ENCODE measurements around the gene SH3D21. TPM values are rescaled to one million over a fixed set of nuclear protein-coding genes. Genes with fewer than 3 reads are reported as not detected.
A peak's percentile ranks its signal among the peaks of the same experiment; 100 is the strongest.

SH3D21 gene
- total RNA-seq, 4 donors from 2014 or later, result 10.7 to 25.1 (median 16.9) TPM

DNA sequence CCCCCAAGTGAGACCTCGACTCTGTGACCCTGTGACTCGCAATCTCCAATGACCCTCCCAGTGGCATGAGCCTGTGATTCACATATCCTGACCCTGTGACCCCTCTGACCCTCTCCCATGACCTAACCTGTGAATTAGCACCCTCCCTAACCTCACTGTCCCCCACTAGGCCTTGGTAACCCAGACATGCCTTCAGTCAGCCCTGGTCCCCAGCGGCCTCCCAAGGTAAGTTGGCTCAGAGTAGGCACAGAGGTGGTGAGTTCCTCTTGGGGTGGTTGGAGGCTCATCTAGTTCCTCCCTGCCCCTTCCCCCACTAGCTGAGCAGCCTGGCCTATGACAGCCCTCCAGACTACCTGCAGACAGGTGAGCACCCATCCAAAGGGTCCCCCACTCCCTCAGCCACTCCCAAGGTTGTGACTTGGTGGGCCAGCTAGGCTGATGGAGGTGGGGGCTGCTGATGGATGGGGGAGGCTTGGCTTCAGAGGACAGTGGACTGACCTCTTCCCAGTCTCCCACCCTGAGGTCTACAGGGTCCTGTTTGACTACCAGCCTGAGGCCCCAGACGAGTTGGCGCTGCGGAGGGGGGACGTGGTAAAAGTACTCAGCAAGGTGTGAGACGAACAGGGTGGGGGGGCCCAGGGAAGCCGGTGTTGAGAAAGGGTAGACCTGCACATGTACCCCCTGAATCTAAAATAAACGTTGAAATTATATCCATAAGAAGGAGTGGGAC lies 1.6 kb downstream of the SH3D21 start:
- H3K36me3 ChIP-seq, result peaks cover 11 to 16% of the 10 kb centered on the region in 2 donors
- intact Hi-C loops (cut with DNase I), result no loop called here
- no peak overlapping the region for H3K27ac ChIP-seq
- H3K9me3 ChIP-seq, result no peaks in the 10 kb centered on the region
- H3K27me3 ChIP-seq, result no peaks in the 10 kb centered on the region
- TF ChIP-seq, protein P1, sequence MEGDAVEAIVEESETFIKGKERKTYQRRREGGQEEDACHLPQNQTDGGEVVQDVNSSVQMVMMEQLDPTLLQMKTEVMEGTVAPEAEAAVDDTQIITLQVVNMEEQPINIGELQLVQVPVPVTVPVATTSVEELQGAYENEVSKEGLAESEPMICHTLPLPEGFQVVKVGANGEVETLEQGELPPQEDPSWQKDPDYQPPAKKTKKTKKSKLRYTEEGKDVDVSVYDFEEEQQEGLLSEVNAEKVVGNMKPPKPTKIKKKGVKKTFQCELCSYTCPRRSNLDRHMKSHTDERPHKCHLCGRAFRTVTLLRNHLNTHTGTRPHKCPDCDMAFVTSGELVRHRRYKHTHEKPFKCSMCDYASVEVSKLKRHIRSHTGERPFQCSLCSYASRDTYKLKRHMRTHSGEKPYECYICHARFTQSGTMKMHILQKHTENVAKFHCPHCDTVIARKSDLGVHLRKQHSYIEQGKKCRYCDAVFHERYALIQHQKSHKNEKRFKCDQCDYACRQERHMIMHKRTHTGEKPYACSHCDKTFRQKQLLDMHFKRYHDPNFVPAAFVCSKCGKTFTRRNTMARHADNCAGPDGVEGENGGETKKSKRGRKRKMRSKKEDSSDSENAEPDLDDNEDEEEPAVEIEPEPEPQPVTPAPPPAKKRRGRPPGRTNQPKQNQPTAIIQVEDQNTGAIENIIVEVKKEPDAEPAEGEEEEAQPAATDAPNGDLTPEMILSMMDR (IDR thresholded peaks at IDR 0.05), result no peak
- TF ChIP-seq POLR2A (IDR thresholded peaks at IDR 0.05), result no peak
- H3K4me3 ChIP-seq (replicated peaks in 1 of 3), result peak overlapping the region in 1 of 3 donors; percentile 79
- no peak for DNase-seq
- peaks cover 15 to 21% of the 10 kb centered on the region in 2 donors for H3K4me1 ChIP-seq
- WGBS, 2 donors, result 90 to 91% methylated on average over 9 of the region's 10 CpGs

DNA sequence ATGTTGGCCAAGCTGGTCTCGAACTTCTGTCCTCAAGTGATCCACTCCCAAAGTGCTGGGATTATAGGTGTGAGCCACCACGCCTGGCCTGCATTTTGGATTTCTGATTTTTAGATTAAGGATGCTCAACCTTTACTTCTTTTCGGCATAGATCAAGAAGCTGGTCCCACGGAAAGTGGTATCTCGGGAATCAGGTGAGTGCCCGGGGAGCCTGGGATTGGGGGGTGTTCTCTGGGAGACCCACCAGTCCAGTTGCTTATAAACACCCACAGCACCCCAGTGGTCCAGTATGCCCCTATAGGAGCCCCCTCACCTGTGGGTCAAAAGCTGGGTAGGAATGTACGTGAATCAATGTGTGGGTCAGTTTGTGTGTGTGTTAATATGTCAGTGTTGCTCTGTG lies 3.2 kb downstream of the SH3D21 start:
- Histone ChIP-seq H3K9me3 (no peaks in the 10 kb centered on the region), H3K4me1 (peaks cover 15 to 21% of the 10 kb centered on the region in 2 donors), H3K27ac (no peak overlapping the region), H3K27me3 (no peaks in the 10 kb centered on the region), H3K36me3 (peaks cover 0 to 1% of the 10 kb centered on the region in 2 donors), H3K4me3 (replicated peaks in 1 of 3) (no peak overlapping the region)
- TF ChIP-seq POLR2A (IDR thresholded peaks at IDR 0.05), result no peak
- TF ChIP-seq, protein P1 (IDR thresholded peaks at IDR 0.05), result no peak
- 96 to 97% methylated on average over 7 of the region's 7 CpGs for WGBS, 2 donors
- intact Hi-C loops (cut with DNase I), result no loop called here
- no peak for DNase-seq

DNA sequence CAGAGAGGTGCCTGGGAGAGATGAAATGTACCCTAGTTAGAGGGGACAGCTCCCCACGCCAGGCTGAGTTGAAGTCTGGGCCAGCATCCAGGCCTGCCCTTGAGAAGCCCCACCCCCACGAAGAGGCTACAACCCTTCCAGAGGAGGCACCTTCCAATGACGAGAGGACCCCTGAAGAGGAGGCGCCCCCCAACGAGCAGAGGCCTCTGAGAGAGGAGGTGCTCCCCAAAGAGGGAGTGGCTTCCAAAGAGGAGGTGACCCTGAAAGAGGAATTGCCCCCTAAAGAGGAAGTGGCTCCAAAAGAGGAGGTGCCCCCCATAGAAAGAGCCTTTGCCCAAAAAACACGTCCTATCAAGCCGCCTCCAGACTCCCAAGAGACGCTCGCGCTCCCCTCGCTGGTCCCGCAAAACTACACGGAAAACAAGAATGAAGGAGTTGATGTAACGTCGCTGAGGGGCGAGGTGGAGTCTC lies 14.2 kb downstream of the SH3D21 start:
- 34 to 49% methylated on average over 16 of the region's 16 CpGs for WGBS, 2 donors
- peak; percentile 41 to 45 for DNase-seq
- intact Hi-C loops (cut with DNase I), result no loop called here
- peaks cover 22 to 30% of the 10 kb centered on the region in 2 donors for H3K4me1 ChIP-seq
- peak overlapping the region in 1 of 3 donors; percentile 31 for H3K4me3 ChIP-seq (replicated peaks in 1 of 3)
- H3K9me3 ChIP-seq, result no peaks in the 10 kb centered on the region
- no peaks in the 10 kb centered on the region for H3K27me3 ChIP-seq
- no peaks in the 10 kb centered on the region for H3K36me3 ChIP-seq
- TF ChIP-seq POLR2A (IDR thresholded peaks at IDR 0.05), result no peak
- TF ChIP-seq, protein P1 (IDR thresholded peaks at IDR 0.05), result no peak
- H3K27ac ChIP-seq, result peak overlapping the region in 2 of 3 donors; percentile 46 to 56

DNA sequence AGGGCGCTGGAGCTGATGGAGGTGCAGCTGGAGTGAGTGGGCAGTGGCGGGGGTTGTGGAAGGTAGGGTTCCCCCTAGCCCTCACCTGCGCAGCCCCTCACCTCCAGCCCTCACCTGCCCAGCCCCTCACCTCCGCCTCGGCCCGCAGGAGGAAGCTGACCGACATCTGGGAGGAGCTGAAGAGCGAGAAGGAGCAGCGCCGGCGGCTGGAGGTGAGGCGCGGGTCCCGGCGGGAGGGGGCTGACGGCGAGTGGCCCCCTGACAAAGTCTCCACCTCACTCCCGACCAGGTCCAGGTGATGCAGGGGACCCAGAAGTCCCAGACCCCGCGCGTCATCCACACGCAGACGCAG lies 14.6 kb downstream of the SH3D21 start:
- H3K4me3 ChIP-seq (replicated peaks in 1 of 3), result peak overlapping the region in 1 of 3 donors; percentile 31
- WGBS, 2 donors, result 31 to 60% methylated on average over 11 to 15 of the region's 23 CpGs
- DNase-seq, result no peak
- H3K36me3 ChIP-seq, result no peaks in the 10 kb centered on the region
- intact Hi-C loops (cut with DNase I), result no loop called here
- H3K4me1 ChIP-seq, result peaks cover 22 to 30% of the 10 kb centered on the region in 2 donors
- peak overlapping the region in 2 of 3 donors; percentile 46 to 56 for H3K27ac ChIP-seq
- H3K9me3 ChIP-seq, result no peaks in the 10 kb centered on the region
- TF ChIP-seq, protein P1 (IDR thresholded peaks at IDR 0.05), result no peak
- TF ChIP-seq POLR2A (IDR thresholded peaks at IDR 0.05), result no peak
- no peaks in the 10 kb centered on the region for H3K27me3 ChIP-seq

All from thyroid gland (tissue), 4 donors.